HL-60 (cell line): ENCODE measurements around the gene SPATA32.

Experiments
- CTCF ChIP-seq: IDR thresholded peaks from one replicate; pipeline ENCODE4 v1.5.1; 2011; ENCODE audit warnings: low read length, control low read depth, inconsistent platforms; ENCODE audit not compliant: insufficient read depth
- POLR2AphosphoS5 ChIP-seq: IDR thresholded peaks from 2 replicates; pipeline ENCODE4 v1.6.1; 2012; ENCODE audit warnings: low read depth
- REST ChIP-seq: IDR thresholded peaks from 2 replicates; pipeline ENCODE4 v1.6.1; 2012; ENCODE audit warnings: low read depth; ENCODE audit not compliant: insufficient replicate concordance

GRCh38 chr17:45224671-45225050 is 37.2 kb downstream of the SPATA32 start:
- TF ChIP-seq CTCF = no peak
- TF ChIP-seq POLR2AphosphoS5 = no peak
- TF ChIP-seq REST = no peak
